GM12878 (cell line): ENCODE data around the gene PRLH. TPM values are rescaled to one million over a fixed set of nuclear protein-coding genes. Genes with fewer than 3 reads are reported as not detected.

Experiments used
- ATAC-seq: fragments of 200-7000 bp; cut with Tn5 transposase; 3 replicates; pipeline ENCODE4 v1.9.1; 2020; ENCODE audit warnings: mild to moderate bottlenecking, moderate library complexity
- BruUV-seq: library from RNA; stranded (reverse); fragments of 400-500 nt; replicated peaks from 2 replicates; lab custom pipeline; 2021; lab: Mats Ljungman, UMichigan
- CTCF ChIA-PET: fragments of 300-600 bp; sonication (Branson Sonifier 250); formaldehyde crosslinking; extraction: SDS; loops from one replicate; lab custom pipeline; 2021; ENCODE audit warnings: inconsistent platforms; lab: Yijun Ruan, JAX
- POLR2A ChIA-PET: fragments of 350-600 bp; formaldehyde crosslinking; extraction: SDS; loops from one replicate; lab custom pipeline; 2021; ENCODE audit warnings: inconsistent platforms; lab: Charles Lee
- RAD21 ChIA-PET: fragments of 300-600 bp; sonication (Branson Sonifier 250); formaldehyde crosslinking; loops from one replicate; lab custom pipeline; 2023; ENCODE audit warnings: antibody characterized with exemption; ENCODE audit not compliant: unreplicated experiment; lab: Charles Lee
- SMC1A ChIA-PET: fragments of 300-600 bp; sonication (Branson Sonifier 250); formaldehyde crosslinking; loops from one replicate; lab custom pipeline; 2023; ENCODE audit not compliant: unreplicated experiment, uncharacterized antibody; lab: Charles Lee
- DNase-seq: peaks from one replicate; pipeline ENCODE4 v3.0.0-alpha.2; 2011; ENCODE audit warnings: low read depth, low spot score
- FAIRE-seq: peaks from 3 replicates; lab custom pipeline; 2011; peaks lifted over from hg19 to GRCh38; lab: Jason Lieb, UNC
- H2AFZ ChIP-seq: 2 replicates; pipeline ENCODE4 v1.6.0; 2011; ENCODE audit warnings: low read depth, low read length, control low read depth; ENCODE audit not compliant: control insufficient read depth
- H3K27ac ChIP-seq: 2 replicates; pipeline ENCODE4 v1.5.1; 2011; ENCODE audit warnings: control low read depth; ENCODE audit not compliant: control insufficient read depth, insufficient read depth
- H3K27me3 ChIP-seq, 2 experiments: replicated peaks in 1 of 2; 2 replicates each; pipeline versions ENCODE4 v1.6.0 to v1.6.1; 2011; ENCODE audit warnings: low read length in 1 of 2; ENCODE audit not compliant: control insufficient read depth in 2 of 2, insufficient read depth in 2 of 2
- H3K36me3 ChIP-seq, 2 experiments: 2 replicates each; pipeline ENCODE4 v1.5.1; 2011; ENCODE audit warnings: low read length in 1 of 2; ENCODE audit not compliant: control insufficient read depth in 2 of 2, insufficient read depth in 2 of 2
- H3K4me1 ChIP-seq: 2 replicates; pipeline ENCODE4 v1.6.1; 2011; ENCODE audit warnings: mild to moderate bottlenecking, low read length, moderate library complexity, mixed read lengths; ENCODE audit not compliant: control insufficient read depth, insufficient read depth
- H3K4me2 ChIP-seq: 2 replicates; pipeline ENCODE4 v1.6.0; 2011; ENCODE audit warnings: control low read depth; ENCODE audit not compliant: control insufficient read depth, insufficient read depth
- H3K4me3 ChIP-seq: fragments of 200-600 bp; sonication (generic); 2 replicates; pipeline ENCODE4 v1.5.1; 2016
- H3K79me2 ChIP-seq: 2 replicates; pipeline ENCODE4 v1.6.0; 2011; ENCODE audit warnings: low read length; ENCODE audit not compliant: control insufficient read depth, insufficient read depth
- H3K9ac ChIP-seq: 2 replicates; pipeline ENCODE4 v1.8.0; 2011; ENCODE audit warnings: low read length, control low read depth, mixed read lengths; ENCODE audit not compliant: control insufficient read depth, insufficient read depth
- H3K9me3 ChIP-seq: replicated peaks from 3 replicates; pipeline ENCODE4 v1.5.1; 2011; ENCODE audit warnings: mild to moderate bottlenecking, low read length; ENCODE audit not compliant: control insufficient read depth, insufficient read depth
- H4K20me1 ChIP-seq: 2 replicates; pipeline ENCODE4 v1.6.0; 2011; ENCODE audit not compliant: control insufficient read depth, insufficient read depth
- BACH1 ChIP-seq: fragments of 450-650 bp; IDR thresholded peaks from 2 replicates; pipeline ENCODE4 v1.6.1; 2017; ENCODE audit warnings: mild to moderate bottlenecking, borderline replicate concordance
- BMI1 ChIP-seq: fragments of 450-650 bp; IDR thresholded peaks from 2 replicates; pipeline ENCODE4 v1.6.1; 2016; ENCODE audit warnings: mild to moderate bottlenecking, moderate library complexity, borderline replicate concordance
- BRCA1 ChIP-seq: IDR thresholded peaks from 2 replicates; pipeline ENCODE4 v1.6.1; 2011; ENCODE audit warnings: low read depth, low read length, improper control_type of control experiment
- EP300 ChIP-seq, 2 experiments: fragments of 150-350 bp in 1 of 2; IDR thresholded peaks; 2 replicates each; pipeline ENCODE4 v1.6.1; 2011 to 2012; ENCODE audit warnings: low read depth in 2 of 2, low read length in 2 of 2, borderline replicate concordance in 1 of 2, improper control_type of control experiment in 1 of 2, inconsistent platforms in 1 of 2; ENCODE audit not compliant: control insufficient read depth in 1 of 2
- IKZF2 ChIP-seq, 2 experiments: fragments of 450-650 bp; IDR thresholded peaks; 2 replicates each; pipeline ENCODE4 v1.6.1; 2017; ENCODE audit warnings: mild to moderate bottlenecking in 2 of 2, moderate library complexity in 2 of 2
- JUNB ChIP-seq: IDR thresholded peaks from 2 replicates; pipeline ENCODE4 v1.6.1; 2016; ENCODE audit warnings: antibody characterized with exemption, mild to moderate bottlenecking
- LARP7 ChIP-seq: fragments of 450-650 bp; IDR thresholded peaks from 2 replicates; pipeline ENCODE4 v1.6.1; 2017; ENCODE audit warnings: mild to moderate bottlenecking
- MTA2 ChIP-seq: fragments of 450-650 bp; IDR thresholded peaks from 2 replicates; pipeline ENCODE4 v1.6.1; 2016; ENCODE audit warnings: low read depth, mild to moderate bottlenecking, moderate library complexity
- MYB ChIP-seq: fragments of 150-350 bp; IDR thresholded peaks from 2 replicates; pipeline ENCODE4 v1.6.1; 2014; ENCODE audit warnings: mild to moderate bottlenecking, low read depth, low read length, borderline replicate concordance
- NBN ChIP-seq: fragments of 450-650 bp; IDR thresholded peaks from 2 replicates; pipeline ENCODE4 v1.6.1; 2016
- POU2F2 ChIP-seq: IDR thresholded peaks from 3 replicates; pipeline ENCODE4 v1.6.1; 2011; ENCODE audit warnings: low read depth, mild to moderate bottlenecking, low read length, borderline replicate concordance
- PRDM15 ChIP-seq: fragments of 450-650 bp; formaldehyde crosslinking; IDR thresholded peaks from 2 replicates; pipeline ENCODE4 v1.4.0; 2020; ENCODE audit warnings: mild to moderate bottlenecking, moderate library complexity
- RFX5 ChIP-seq: IDR thresholded peaks from 2 replicates; pipeline ENCODE4 v1.6.1; 2011; ENCODE audit warnings: low read depth, low read length, improper control_type of control experiment
- SP1 ChIP-seq: IDR thresholded peaks from one replicate; pipeline ENCODE4 v1.6.1; 2011; ENCODE audit warnings: low read depth, low read length
- SREBF1 ChIP-seq: IDR thresholded peaks from 2 replicates; pipeline ENCODE4 v1.6.1; 2012; ENCODE audit warnings: mild to moderate bottlenecking, low read length
- SREBF2 ChIP-seq: IDR thresholded peaks from 2 replicates; pipeline ENCODE4 v1.6.1; 2012; ENCODE audit warnings: mild to moderate bottlenecking, low read length
- STAT3 ChIP-seq: IDR thresholded peaks from 2 replicates; pipeline ENCODE4 v1.6.1; 2011; ENCODE audit warnings: low read depth, low read length, improper control_type of control experiment
- SUZ12 ChIP-seq: fragments of 200-600 bp; sonication (generic); IDR thresholded peaks from one replicate; pipeline ENCODE4 v1.6.1; 2018; ENCODE audit warnings: antibody characterized with exemption, mild to moderate bottlenecking; ENCODE audit not compliant: unreplicated experiment
- TCF3 ChIP-seq: IDR thresholded peaks from 2 replicates; pipeline ENCODE4 v1.6.1; 2012; ENCODE audit warnings: low read depth, mild to moderate bottlenecking, low read length, borderline replicate concordance; ENCODE audit not compliant: insufficient read depth
- YBX1 ChIP-seq: fragments of 450-650 bp; IDR thresholded peaks from 2 replicates; pipeline ENCODE4 v1.6.1; 2016; ENCODE audit warnings: antibody characterized with exemption
- ZBED1 ChIP-seq: IDR thresholded peaks from 2 replicates; pipeline ENCODE4 v1.6.1; 2016; ENCODE audit warnings: borderline replicate concordance
- ZNF217 ChIP-seq: fragments of 450-650 bp; IDR thresholded peaks from 2 replicates; pipeline ENCODE4 v1.6.1; 2017; ENCODE audit warnings: antibody characterized with exemption, mild to moderate bottlenecking
- WGBS: methylation state at CpG from one replicate; pipeline ENCODE4 v1.1.6; 2016; ENCODE audit warnings: low lambda C conversion rate; ENCODE audit not compliant: insufficient replicate concordance, insufficient coverage; ENCODE audit errors: missing lambda C conversion rate; 5-methylcytosine and 5-hydroxymethylcytosine counted together
- in situ Hi-C: fragments of 300-500 bp; cut with MboI; formaldehyde crosslinking; loops from 9 replicates; pipeline ENCODE4 v1.14.3; 2018; ENCODE audit warnings: mixed read lengths
- intact Hi-C: fragments of 100-400 bp; cut with micrococcal nuclease; formaldehyde crosslinking; loops from one replicate; pipeline ENCODE4 v1.14.2; 2022; ENCODE audit not compliant: unreplicated experiment
- polyA plus RNA-seq, 11 experiments: library from polyadenylated mRNA; depleted of rRNA in 4 of 11; unstranded in 6 of 11; stranded (reverse) in 5 of 11; fragments of >200 nt; fragmentation: Nextera tagmentation in 4 of 11; fragmentation: Illumina TruSeq in 1 of 11; extraction: Ambion mirVana in 4 of 11; extraction: Trizol in 1 of 11; gene quantifications; 1 replicate in 1 of 11; 2 replicates in 10 of 11; pipeline versions ENCODE4 v1.2.1 to v1.2.3, GENCODE V29; 2011 to 2016; ENCODE audit warnings: inconsistent platforms in 2 of 11, missing spikeins in 2 of 11, low read depth in 1 of 11
- total RNA-seq, 4 experiments: library from RNA; depleted of rRNA in 3 of 4; stranded (reverse); fragments of >200 nt in 3 of 4; fragmentation: Illumina TruSeq in 1 of 4; extraction: Trizol in 1 of 4; gene quantifications; 2 replicates each; pipeline versions ENCODE4 v1.2.1 to v1.2.3, GENCODE V29; 2013 to 2021

PRLH gene
- total and polyA plus RNA-seq, 10 of the 15 experiments (the other 5 are each of a cell fraction or from before 2014, with no cell fraction given) = not detected

- Histone ChIP-seq H3K9me3 (no peaks in the 10 kb centered on the region), H3K27ac (0 out of 2 replicates have a peak overlapping the region, but pooled peaks have one; percentile 13), H3K27me3 (no peaks in the 10 kb centered on the region), H3K36me3 (no peaks in the 10 kb centered on the region), H3K9ac (no peak overlapping the region), H4K20me1 (no peaks in the 10 kb centered on the region), H3K4me3 (no peak overlapping the region), H3K4me1 (peaks cover 21% of the 10 kb centered on the region), H3K4me2 (peak overlapping the region; percentile 21), H2AFZ (no peak overlapping the region; the same call in 1 of the 2 replicates), H3K79me2 (no peaks in the 10 kb centered on the region)
- 52% methylated on average over 18 of the region's 19 CpGs for WGBS
- DNase-seq (peak; percentile 73), FAIRE-seq (peak; percentile 93), ATAC-seq (peak; percentile 98)
- ChIA-PET RAD21 (interaction anchor here (0.9 to 2.3 kb wide), 6 partner anchors 11 to 42 kb away, joined by 3 to 8 read pairs (median 4); no protein-coding TSS in a partner anchor), POLR2A (interaction anchor here (0.6 to 1.1 kb wide), 2 partner anchors 28 to 44 kb away, joined by 3 to 6 read pairs; no protein-coding TSS in a partner anchor), SMC1A (interaction anchor here (0.9 to 4.3 kb wide), 4 partner anchors 17 to 42 kb away, joined by 3 to 34 read pairs (median 10); no protein-coding TSS in a partner anchor), CTCF (interaction anchor here (1.4 to 2.3 kb wide), 4 partner anchors 11 to 164 kb away, joined by 3 to 14 read pairs (median 6); no protein-coding TSS in a partner anchor)
- in situ Hi-C loops = no loop called here
- intact Hi-C loops = loop anchor here (2.0 kb wide), 1 partner anchor 27 kb away; no protein-coding TSS in a partner anchor
- no TSS peak for BruUV-seq
- TF ChIP-seq EP300 (IDR thresholded peaks at IDR 0.05; ENCODE audit: borderline replicate concordance in 1 of 2, control insufficient read depth in 1 of 2, low read depth in 2 of 2, low read length in 2 of 2) = peak in 1 of 2 experiments; percentile 37; a peak in 1 of 4 replicates
- peak; percentile 71 for TF ChIP-seq JUNB
- TF ChIP-seq ZNF217 = no peak
- no peak for TF ChIP-seq SP1
- TF ChIP-seq ZBED1 = no peak
- peak; percentile 54 to 77; a peak in 3 of 4 replicates for TF ChIP-seq IKZF2 (IDR thresholded peaks at IDR 0.05)
- no peak; the same call in 1 of the 2 replicates for TF ChIP-seq BACH1
- TF ChIP-seq SREBF1 = no peak
- TF ChIP-seq MYB = no peak
- no peak for TF ChIP-seq SUZ12
- 0 out of 3 replicates have a peak, but pooled peaks have one; percentile 47 for TF ChIP-seq POU2F2
- no peak for TF ChIP-seq LARP7
- TF ChIP-seq BMI1 = no peak
- no peak for TF ChIP-seq SREBF2
- TF ChIP-seq STAT3 = no peak
- no peak for TF ChIP-seq YBX1
- TF ChIP-seq NBN = no peak
- no peak for TF ChIP-seq RFX5
- 0 out of 2 replicates have a peak, but pooled peaks have one; percentile 44 for TF ChIP-seq MTA2
- TF ChIP-seq TCF3 = no peak
- no peak for TF ChIP-seq BRCA1
- no peak for TF ChIP-seq PRDM15 (CRISPR knock-in tag)
Measured at GRCh38 chr2:237529452-237530402, 36.6 kb upstream of the PRLH start.
